Osteocyte (in vitro differentiated cells): ENCODE data around the gene SRD5A1. TPM values are rescaled to one million over a fixed set of nuclear protein-coding genes. Genes with fewer than 3 reads are reported as not detected.

ENCODE experiments used
- DNase-seq: peaks from one replicate; pipeline ENCODE4 v3.0.0; 2021; ENCODE audit warnings: mixed read lengths; ENCODE audit not compliant: unreplicated experiment; ENCODE audit errors: extremely low spot score
- H3K27ac Mint-ChIP-seq: one replicate; pipeline ENCODE4 v1.8.0; 2021; ENCODE audit warnings: mild to moderate bottlenecking, mixed read lengths; ENCODE audit not compliant: unreplicated experiment
- H3K27me3 Mint-ChIP-seq: one replicate; pipeline ENCODE4 v1.8.0; 2021; ENCODE audit warnings: mixed read lengths; ENCODE audit not compliant: unreplicated experiment
- H3K36me3 Mint-ChIP-seq: one replicate; pipeline ENCODE4 v1.8.0; 2021; ENCODE audit warnings: mixed read lengths; ENCODE audit not compliant: unreplicated experiment
- H3K4me1 Mint-ChIP-seq: one replicate; pipeline ENCODE4 v1.8.0; 2021; ENCODE audit warnings: mixed read lengths; ENCODE audit not compliant: unreplicated experiment
- H3K4me3 Mint-ChIP-seq: one replicate; pipeline ENCODE4 v1.8.0; 2021; ENCODE audit warnings: mild to moderate bottlenecking, moderate library complexity, mixed read lengths; ENCODE audit not compliant: unreplicated experiment
- H3K9me3 Mint-ChIP-seq: one replicate; pipeline ENCODE4 v1.8.0; 2021; ENCODE audit warnings: mixed read lengths; ENCODE audit not compliant: unreplicated experiment
- CTCF ChIP-seq: fragments of 200-600 bp; sonication (generic); IDR thresholded peaks from 2 replicates; pipeline ENCODE4 v1.5.0; 2021; ENCODE audit warnings: antibody characterized with exemption, mild to moderate bottlenecking, moderate library complexity
- total RNA-seq: library from RNA; stranded (reverse); gene quantifications from 2 replicates; pipeline ENCODE4 v1.2.1, GENCODE V29; 2021

SRD5A1 gene
- total RNA-seq, 1 donor from 2014 or later = 25.0 TPM

DNA sequence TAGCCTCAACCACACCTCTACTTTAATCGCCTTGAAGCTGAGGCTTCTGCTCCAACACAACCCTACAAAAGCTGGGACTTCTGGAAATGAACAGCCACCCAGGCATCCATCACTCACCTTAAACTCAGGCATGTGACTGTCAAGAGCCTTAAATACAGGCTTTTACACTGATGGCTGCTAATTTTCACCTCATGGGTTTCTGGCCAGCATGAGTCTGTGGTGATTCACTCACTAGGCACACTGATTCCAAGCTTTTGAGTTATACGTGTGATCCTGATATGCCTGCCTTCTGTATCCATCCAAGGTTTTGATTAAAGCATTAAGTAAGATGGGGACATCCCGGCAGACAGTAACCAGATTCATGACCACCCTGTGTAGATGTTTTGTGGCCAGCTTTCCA lies 9.3 kb upstream of the SRD5A1 start:
- H3K9me3 Mint-ChIP-seq = no peaks in the 10 kb centered on the region
- no peak overlapping the region for H3K4me3 Mint-ChIP-seq
- H3K4me1 Mint-ChIP-seq = no peaks in the 10 kb centered on the region
- DNase-seq = no peak
- H3K27ac Mint-ChIP-seq = no peak overlapping the region
- peaks cover 48% of the 10 kb centered on the region for H3K36me3 Mint-ChIP-seq
- TF ChIP-seq CTCF = no peak
- no peaks in the 10 kb centered on the region for H3K27me3 Mint-ChIP-seq

DNA sequence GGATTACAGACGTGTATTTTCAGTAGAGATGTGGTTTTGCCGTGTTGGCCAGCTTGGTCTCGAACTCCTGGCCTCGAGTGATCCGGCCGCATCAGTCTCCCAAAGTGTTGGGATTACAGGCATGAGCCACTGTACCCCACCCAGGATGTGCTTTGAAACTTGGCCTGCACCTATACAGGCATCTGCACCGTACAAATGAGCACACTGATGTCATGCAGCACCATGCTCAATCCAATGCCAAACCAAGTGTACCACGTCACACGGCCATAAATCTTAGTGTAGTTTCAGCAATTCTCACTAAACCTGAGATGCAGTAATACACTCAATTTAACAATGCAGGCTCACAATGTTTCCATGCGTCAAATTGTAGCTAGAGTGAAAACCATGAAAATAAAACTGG lies 6.7 kb upstream of the SRD5A1 start:
- DNase-seq = no peak
- peaks cover 45% of the 10 kb centered on the region for H3K36me3 Mint-ChIP-seq
- no peak for TF ChIP-seq CTCF
- no peaks in the 10 kb centered on the region for H3K9me3 Mint-ChIP-seq
- H3K4me1 Mint-ChIP-seq = peaks cover 7% of the 10 kb centered on the region
- H3K27me3 Mint-ChIP-seq = no peaks in the 10 kb centered on the region
- no peak overlapping the region for H3K4me3 Mint-ChIP-seq
- no peak overlapping the region for H3K27ac Mint-ChIP-seq

- Mint-ChIP-seq H3K27me3 (no peaks in the 10 kb centered on the region), H3K4me3 (peak overlapping the region; percentile 96), H3K36me3 (peaks cover 11% of the 10 kb centered on the region), H3K27ac (no peak overlapping the region), H3K9me3 (no peaks in the 10 kb centered on the region), H3K4me1 (peaks cover 25% of the 10 kb centered on the region)
- no peak for TF ChIP-seq CTCF
- DNase-seq = no peak
These were observed 1.8 kb upstream of the SRD5A1 start for GRCh38 chr5:6631441-6631840.

DNA sequence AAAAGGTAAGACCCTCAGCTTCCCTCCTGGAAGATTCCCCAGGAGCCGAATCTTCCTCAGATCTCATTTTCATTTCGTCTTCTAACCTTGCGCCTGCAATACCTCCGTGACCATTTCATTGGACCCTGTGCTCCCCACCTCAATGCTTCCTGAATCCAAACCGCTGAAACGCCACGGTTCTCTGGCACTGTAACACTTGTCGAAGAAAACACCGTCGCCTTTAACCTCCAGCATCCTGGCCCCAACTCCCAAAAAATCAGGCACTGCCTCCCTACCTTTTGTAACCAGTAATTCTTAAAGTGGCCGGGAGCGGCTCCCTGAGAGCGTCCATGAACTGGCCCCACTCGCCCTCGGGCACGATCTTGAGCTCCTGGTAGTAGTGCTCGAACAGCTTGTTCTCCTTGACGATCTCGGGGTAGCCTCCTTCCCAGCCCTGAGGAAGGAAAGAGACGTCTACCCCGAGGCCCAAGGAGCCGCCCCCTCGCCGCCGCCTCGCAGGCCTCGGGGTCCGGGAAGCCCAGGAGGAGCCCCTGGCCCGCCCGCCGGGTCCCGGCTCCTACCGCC lies 834 bp upstream of the SRD5A1 start:
- peak overlapping the region; percentile 99 for H3K27ac Mint-ChIP-seq
- DNase-seq = no peak

More for the DNA sequence above, 834 bp upstream of the SRD5A1 start:
- peak; percentile 20 for TF ChIP-seq CTCF
- peaks cover 25% of the 10 kb centered on the region for H3K4me1 Mint-ChIP-seq
- H3K36me3 Mint-ChIP-seq = peaks cover 11% of the 10 kb centered on the region
- no peaks in the 10 kb centered on the region for H3K27me3 Mint-ChIP-seq
- peak overlapping the region; percentile 96 for H3K4me3 Mint-ChIP-seq
- H3K9me3 Mint-ChIP-seq = no peaks in the 10 kb centered on the region
